ENCODE measurements around the gene GIT1. TPM values are rescaled to one million over a fixed set of nuclear protein-coding genes. Genes with fewer than 3 reads are reported as not detected.

GIT1 gene
- total RNA-seq, 2 experiments from 2014 or later, result 44.3 to 60.2 TPM

GRCh38 chr17:29630630-29631193, 41.3 kb upstream of the GIT1 start:
- no peaks in the 10 kb centered on the region for H3K9me2 ChIP-seq (ENCODE audit: insufficient read depth, low read length)
- H3K79me2 ChIP-seq (ENCODE audit: insufficient read depth, low read depth, low read length), result no peaks in the 10 kb centered on the region
- intact Hi-C loops (cut with micrococcal nuclease; ENCODE audit: unreplicated experiment), result loop anchor here (10.0 kb wide), 1 partner anchor 374 kb away; no protein-coding TSS in a partner anchor
- DNase-seq (ENCODE audit: low spot score), result no peak
- 0 out of 2 replicates have a peak, but pooled peaks cover 5% of the 10 kb centered on the region for H4K20me1 ChIP-seq (ENCODE audit: insufficient read depth, low read length)
- ChIA-PET POLR2A (interaction anchor here (0.5 kb wide), 1 partner anchor 12 kb away, joined by 3 read pairs; no protein-coding TSS in a partner anchor), CTCF (ENCODE audit: unreplicated experiment) (no interaction called here)
- no peak overlapping the region for H3K4me3 ChIP-seq (ENCODE audit: low read depth, low read length, poor library complexity, severe bottlenecking)
- no peak overlapping the region for H3K27ac ChIP-seq (ENCODE audit: low read depth, low read length, poor library complexity, severe bottlenecking)
- no peak overlapping the region for H2AFZ ChIP-seq (ENCODE audit: low read length)
- peaks cover 57% of the 10 kb centered on the region for H3K36me3 ChIP-seq (ENCODE audit: insufficient read depth, low read length)
- no peak overlapping the region for H3K4me2 ChIP-seq (ENCODE audit: low read length)
- no peaks in the 10 kb centered on the region for H3K9me3 ChIP-seq (ENCODE audit: low read length)
- no peak for TF ChIP-seq EZH2phosphoT487 (IDR thresholded peaks at IDR 0.05; ENCODE audit: borderline replicate concordance, low read depth, low read length)
- TF ChIP-seq CTCF (conservative IDR thresholded peaks at IDR 0.05; ENCODE audit: low read length), result no peak
- BruUV-seq (replicated peaks), result no TSS peak
- H3K4me1 ChIP-seq (ENCODE audit: insufficient read depth, low read length, poor library complexity, severe bottlenecking), result no peaks in the 10 kb centered on the region

GRCh38 chr17:29629839-29630238, 40.4 kb upstream of the GIT1 start:
- ChIA-PET CTCF (ENCODE audit: unreplicated experiment) (no interaction called here), POLR2A (no interaction called here)
- peaks cover 49% of the 10 kb centered on the region for H3K36me3 ChIP-seq (ENCODE audit: insufficient read depth, low read length)

More at GRCh38 chr17:29629839-29630238, 40.4 kb upstream of the GIT1 start:
- Histone ChIP-seq H3K9me2 (ENCODE audit: insufficient read depth, low read length) (no peaks in the 10 kb centered on the region), H3K4me1 (ENCODE audit: insufficient read depth, low read length, poor library complexity, severe bottlenecking) (no peaks in the 10 kb centered on the region), H2AFZ (ENCODE audit: low read length) (no peak overlapping the region), H4K20me1 (ENCODE audit: insufficient read depth, low read length) (0 out of 2 replicates have a peak, but pooled peaks cover 5% of the 10 kb centered on the region), H3K27ac (ENCODE audit: low read depth, low read length, poor library complexity, severe bottlenecking) (no peak overlapping the region), H3K9me3 (ENCODE audit: low read length) (no peaks in the 10 kb centered on the region), H3K79me2 (ENCODE audit: insufficient read depth, low read depth, low read length) (no peaks in the 10 kb centered on the region), H3K4me3 (ENCODE audit: low read depth, low read length, poor library complexity, severe bottlenecking) (no peak overlapping the region), H3K4me2 (ENCODE audit: low read length) (no peak overlapping the region)
- intact Hi-C loops (cut with micrococcal nuclease; ENCODE audit: unreplicated experiment), result loop anchor here (10.0 kb wide), 1 partner anchor 375 kb away; no protein-coding TSS in a partner anchor
- DNase-seq (ENCODE audit: low spot score), result no peak
- BruUV-seq (replicated peaks), result no TSS peak
- TF ChIP-seq EZH2phosphoT487 (IDR thresholded peaks at IDR 0.05; ENCODE audit: borderline replicate concordance, low read depth, low read length), result no peak
- no peak for TF ChIP-seq CTCF (conservative IDR thresholded peaks at IDR 0.05; ENCODE audit: low read length)
